ENCODE measurements around the gene GFOD1.
"Not testable (repeated sequence)": the region's sequence is repeated elsewhere in the genome, so short reads cannot be mapped to it uniquely, and the experiment has no call there.

The GFOD1 gene

GRCh38 chr6:13439644-13440043 lies 47.8 kb downstream of the GFOD1 start:
- DNase-seq (ENCODE audit: low read depth) = no peak

DNA sequence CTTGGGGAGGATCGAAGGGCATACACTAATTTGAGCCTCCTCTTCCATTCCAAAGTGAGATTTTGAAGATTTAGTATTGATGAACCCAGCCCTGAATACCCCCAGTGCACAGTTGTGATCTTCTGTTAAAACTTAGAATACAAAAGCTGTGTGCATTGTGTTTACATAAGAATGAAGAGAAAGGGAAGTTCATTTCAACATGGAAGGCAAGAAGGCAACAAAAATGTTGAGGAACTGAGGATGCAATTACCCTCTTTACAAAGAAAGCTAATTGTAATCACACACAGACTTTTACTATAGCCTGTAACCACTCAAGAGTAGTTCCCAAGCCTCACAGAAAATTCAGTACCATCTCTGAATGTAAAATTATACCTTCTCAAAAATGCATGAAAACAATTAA lies 49.3 kb downstream of the GFOD1 start:
- no peak for DNase-seq (ENCODE audit: low read depth)

DNA sequence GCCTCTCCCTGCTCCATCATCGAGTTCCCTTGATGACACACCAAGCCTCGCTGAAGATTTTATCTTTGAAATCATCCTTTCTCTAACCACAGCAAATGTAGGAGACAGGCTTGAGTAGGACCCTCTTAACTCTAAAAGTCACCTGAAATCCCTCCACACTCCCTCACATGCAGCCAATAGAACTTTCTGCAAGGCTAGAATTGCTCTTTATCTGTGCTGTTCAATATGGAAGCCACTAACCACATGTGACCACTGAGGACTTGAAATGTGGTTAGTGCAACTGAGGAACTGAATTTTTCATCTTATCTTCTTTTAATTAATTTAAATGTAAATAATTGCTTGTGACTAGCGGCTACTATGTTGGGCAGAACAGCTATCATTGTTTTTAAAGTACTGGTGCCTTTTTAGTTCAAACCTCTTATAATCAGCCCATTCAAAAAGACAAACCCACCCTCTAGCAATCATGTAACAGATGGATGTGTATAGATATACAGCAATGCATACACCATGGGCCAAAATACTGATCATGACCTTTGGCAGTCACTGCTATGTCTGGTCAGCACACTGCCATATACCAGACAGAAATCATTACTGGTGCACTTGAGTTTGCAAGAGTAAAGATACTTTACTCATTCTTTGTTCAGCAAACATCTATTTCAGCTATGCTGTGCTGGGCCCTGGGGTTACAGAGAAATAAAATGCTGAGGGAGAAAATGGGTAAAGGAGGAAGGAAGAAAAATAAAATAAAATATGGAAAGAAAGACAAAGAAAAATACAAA lies 50.0 kb downstream of the GFOD1 start:
- DNase-seq (ENCODE audit: low read depth) = no peak

DNA sequence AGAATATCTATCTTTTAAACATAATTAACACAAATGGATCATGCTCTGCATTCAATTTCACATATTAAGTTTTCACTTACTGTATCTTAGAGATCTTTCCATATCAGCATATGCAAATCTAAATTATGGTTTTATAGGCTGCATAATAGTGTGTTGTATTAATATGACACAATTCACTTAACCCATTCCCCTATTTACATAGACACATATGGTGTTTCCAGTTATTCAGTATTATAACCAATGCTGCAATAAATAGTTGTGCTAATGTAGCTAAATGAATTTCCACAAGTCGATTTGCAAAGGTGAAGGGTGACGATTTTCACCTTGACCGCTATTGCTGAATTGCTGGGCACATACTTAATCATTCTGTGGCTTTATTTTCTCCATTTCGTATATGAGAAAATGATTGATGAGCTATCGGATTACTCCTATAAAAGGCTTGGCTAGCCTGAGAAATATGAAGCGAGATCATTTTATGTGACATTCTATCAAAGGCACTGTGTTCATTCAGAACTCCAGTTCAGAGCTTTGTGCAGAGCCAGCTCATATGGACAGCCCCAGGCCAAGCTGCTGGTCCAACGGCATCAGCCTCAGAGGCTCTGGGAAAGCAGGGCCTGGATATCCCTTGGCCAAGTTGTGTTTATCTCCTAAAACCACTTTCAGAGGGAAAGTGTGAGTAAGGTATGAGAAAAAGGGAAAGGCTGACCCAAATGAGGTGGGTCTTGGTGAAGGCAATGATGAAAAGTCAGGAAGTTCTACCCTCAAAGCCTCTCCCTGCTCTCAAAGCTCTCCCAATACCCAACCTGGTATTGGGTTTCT lies 50.8 kb downstream of the GFOD1 start:
- DNase-seq (ENCODE audit: low read depth) = no peak

GRCh38 chr6:13435477-13436246 lies 51.7 kb downstream of the GFOD1 start:
- no peak for DNase-seq (ENCODE audit: low read depth)

DNA sequence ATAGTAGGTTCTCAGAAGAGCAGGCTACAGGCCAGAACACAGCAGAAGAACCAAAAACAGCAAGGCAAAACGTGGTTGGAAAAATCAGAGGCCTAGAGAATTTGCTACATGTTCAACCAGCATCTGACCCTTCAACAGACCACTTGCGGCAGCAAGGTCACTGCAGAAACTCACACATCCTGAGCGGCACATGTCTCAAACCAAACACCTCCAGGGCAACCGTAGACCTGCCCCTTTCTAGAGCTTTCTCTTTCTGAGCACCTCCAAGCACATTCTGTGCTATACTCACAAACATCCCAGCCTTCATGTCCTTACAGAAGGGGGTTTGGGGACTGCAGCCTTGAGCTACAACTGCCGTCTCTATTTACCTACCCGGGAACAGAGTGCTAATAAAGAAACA lies 52.6 kb downstream of the GFOD1 start:
- DNase-seq (ENCODE audit: low read depth) = no peak

DNA sequence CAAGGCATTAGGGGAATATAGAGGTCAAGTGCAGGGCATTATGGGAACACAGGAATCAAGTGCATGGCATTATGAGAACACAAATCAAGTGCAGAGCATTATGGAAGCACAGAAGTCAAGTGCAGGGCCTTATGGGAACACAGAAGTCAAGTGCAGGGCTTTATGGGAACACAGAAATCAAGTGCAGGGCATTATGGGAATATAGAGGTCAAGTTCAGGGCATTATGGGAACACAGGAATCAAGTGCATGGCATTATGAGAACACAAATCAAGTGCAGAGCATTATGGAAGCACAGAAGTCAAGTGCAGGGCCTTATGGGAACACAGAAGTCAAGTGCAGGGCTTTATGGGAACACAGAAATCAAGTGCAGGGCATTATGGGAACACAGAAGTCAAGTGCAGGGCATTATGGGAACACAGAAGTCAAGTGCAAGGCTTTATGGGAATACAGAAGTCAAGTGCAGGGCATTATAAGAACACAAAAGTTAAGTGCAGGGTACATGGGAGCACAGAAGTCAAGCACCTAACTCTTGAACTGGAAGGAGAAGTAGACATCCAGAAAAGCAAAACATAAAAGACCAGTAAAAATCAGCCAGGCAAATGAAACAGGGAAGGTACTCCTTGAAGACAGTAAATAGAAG lies 53.1 kb downstream of the GFOD1 start:
- not testable (repeated sequence) for DNase-seq (ENCODE audit: low read depth)

- no peak for DNase-seq (ENCODE audit: low read depth)
These were observed 53.7 kb downstream of the GFOD1 start for GRCh38 chr6:13433709-13434121.

GRCh38 chr6:13432526-13433184 lies 54.7 kb downstream of the GFOD1 start:
- no peak for DNase-seq (ENCODE audit: low read depth)

DNA sequence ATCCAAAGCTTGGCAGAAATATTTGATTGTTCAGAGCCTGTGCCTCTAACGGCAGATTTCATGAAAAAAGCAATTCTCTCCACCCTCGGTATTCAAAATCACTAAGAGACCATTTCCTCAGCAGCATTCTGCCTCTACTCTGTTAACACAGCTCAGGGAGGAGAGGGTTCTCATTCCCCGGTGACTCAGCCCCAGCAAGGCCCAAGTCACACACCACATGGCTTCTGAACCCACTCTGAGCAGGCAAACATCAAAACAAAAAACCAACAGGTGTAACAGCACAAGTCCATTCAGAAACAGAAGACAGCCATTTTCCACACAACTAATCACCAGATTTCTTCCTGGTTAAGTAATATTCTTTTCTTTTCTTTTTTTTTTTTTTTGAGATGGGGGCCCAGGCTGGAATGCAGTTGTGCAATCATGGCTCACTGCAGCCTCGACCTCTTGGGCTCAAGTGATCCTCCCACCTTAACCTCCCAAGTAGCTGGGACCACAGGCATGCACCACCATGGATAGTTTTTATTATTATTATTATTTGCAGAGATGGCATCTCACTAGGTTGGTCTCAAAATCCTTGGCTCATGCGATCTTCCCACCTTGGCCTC lies 55.4 kb downstream of the GFOD1 start:
- DNase-seq (ENCODE audit: low read depth) = no peak

DNA sequence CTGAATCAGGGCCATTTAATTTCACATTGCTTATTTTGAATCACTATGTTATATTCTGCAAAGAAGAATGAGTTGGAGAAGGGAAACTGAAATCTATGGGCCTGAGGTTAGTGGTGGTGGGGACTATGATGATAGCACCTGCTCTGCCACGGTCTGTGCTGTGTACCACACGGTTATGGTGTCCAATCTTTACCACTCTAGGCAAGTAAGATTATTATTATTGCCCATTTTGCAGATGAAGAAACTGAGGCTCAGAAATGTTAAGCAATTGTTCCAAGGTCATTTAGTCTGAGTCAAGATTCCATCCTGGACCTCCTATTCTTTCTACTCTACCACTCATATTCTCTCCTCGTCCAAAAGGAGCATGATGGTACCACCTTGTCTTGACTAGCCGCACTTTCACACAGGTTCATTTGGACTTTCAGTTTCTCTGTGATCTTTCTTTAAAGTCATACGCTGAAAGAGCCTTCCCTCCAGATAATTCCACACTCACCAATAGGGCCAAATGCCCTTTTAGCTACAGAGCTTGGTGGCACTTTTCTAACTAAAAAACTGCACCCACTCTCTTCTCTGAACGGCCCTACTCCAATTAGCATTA lies 56.2 kb downstream of the GFOD1 start:
- DNase-seq (ENCODE audit: low read depth) = no peak

GRCh38 chr6:13429406-13429753 lies 58.0 kb downstream of the GFOD1 start:
- no peak for DNase-seq (ENCODE audit: low read depth)

GRCh38 chr6:13428583-13429405 lies 58.6 kb downstream of the GFOD1 start:
- no peak for DNase-seq (ENCODE audit: low read depth)

DNA sequence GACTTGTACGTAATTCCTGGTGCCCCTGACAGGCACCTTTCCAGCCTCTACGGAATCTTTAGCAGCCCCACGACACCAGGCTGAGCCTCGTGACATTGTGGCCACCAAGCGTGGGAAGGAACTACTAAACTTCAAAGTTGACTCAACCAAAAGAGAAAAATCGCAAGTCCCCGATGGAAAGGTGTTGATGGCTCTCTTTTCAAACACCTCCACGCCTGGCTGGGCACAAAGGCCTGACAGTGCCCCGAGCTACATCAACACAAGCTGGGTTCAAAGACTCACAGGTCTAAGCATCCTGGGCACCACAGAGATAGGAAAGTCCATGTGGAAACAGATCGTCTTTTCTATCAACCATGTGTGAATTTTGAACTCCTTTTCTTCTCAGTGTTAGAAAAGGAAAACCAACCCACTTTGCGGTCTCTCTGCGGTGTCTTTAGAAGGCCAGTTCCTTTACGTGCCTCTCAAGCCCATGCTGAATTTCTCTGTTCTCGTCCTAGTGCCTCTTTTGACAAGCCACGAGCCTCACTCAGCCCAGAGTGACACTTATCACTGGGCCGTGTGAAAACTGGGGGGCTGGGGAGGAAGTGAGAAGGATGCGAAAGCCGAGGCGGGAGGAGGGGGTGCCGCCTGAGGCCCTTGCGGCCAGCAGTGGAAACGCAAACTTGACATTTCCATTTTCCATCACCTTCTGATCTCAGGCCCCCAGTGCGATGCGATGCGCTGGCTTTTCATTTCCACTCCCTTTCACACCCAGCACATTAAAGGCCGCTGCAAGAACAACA lies 59.4 kb downstream of the GFOD1 start:
- peak; percentile 56 for DNase-seq (ENCODE audit: low read depth)

- no peak for DNase-seq (ENCODE audit: low read depth)
These were observed 60.1 kb downstream of the GFOD1 start for GRCh38 chr6:13427316-13427715.

GRCh38 chr6:13425943-13426931 lies 61.2 kb downstream of the GFOD1 start:
- no peak for DNase-seq (ENCODE audit: low read depth)

DNA sequence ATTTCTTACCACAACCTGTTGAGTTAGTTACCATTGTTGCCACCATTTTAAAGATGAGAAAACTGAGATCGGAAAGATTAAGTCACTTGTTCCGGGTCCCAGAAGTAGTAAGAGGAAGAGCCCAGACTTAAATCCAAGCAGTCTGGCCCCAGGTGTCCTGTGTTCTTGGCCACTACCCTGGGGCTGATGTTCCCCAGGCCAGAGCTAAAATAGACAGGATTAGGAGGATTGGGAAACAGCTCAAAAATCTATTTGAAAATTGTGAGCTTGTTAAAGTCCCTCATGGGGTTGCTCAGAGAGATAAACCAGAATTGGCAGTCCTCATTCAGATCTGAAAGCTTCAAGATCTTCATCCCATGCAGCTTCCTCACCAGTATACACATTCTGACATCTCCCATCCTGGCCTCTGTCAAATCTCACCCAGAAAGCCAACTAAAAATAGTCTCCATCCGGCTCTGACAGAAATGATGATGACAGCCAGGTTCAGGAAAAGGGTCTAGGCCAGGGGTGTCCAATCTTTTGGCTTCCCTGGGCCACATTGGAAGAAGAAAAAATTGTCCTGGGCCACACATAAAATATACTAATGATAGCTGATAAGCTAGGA lies 62.0 kb downstream of the GFOD1 start:
- no peak for DNase-seq (ENCODE audit: low read depth)
